Endometrium (tissue), 2 donors: ENCODE results near the gene CDKN2D.

Source experiments
- FAIRE-seq: peaks from 2 replicates; lab custom pipeline; 2012; peaks lifted over from hg19 to GRCh38; lab: Jason Lieb, UNC
- donor health status: control.
- donor health status: control.

CDKN2D gene

GRCh38 chr19:10520652-10521318 lies 48.0 kb downstream of the CDKN2D start:
- no peak for FAIRE-seq

GRCh38 chr19:10519421-10519820 lies 49.4 kb downstream of the CDKN2D start:
- no peak for FAIRE-seq

GRCh38 chr19:10518444-10519361 lies 50.1 kb downstream of the CDKN2D start:
- no peak for FAIRE-seq

- FAIRE-seq: no peak
These were observed 50.9 kb downstream of the CDKN2D start for GRCh38 chr19:10517760-10518443.

- no peak for FAIRE-seq
These were observed 51.4 kb downstream of the CDKN2D start, which contains the start of gene S1PR5 for GRCh38 chr19:10517361-10517759. Gene S1PR5, minus strand, starts transcription at chr19:10517447. Its CDS starts 2,436 bp downstream, at chr19:10515011.

GRCh38 chr19:10516671-10517286 lies 52.0 kb downstream of the CDKN2D start:
- FAIRE-seq: no peak
